Neural progenitor cell (in vitro differentiated cells): ENCODE results near the gene DENND4C.

ENCODE experiments used
- CTCF ChIP-seq: fragments of 200-600 bp; sonication (generic); IDR thresholded peaks from 2 replicates; pipeline ENCODE4 v1.5.1; 2017; ENCODE audit warnings: antibody characterized with exemption, mild to moderate bottlenecking
- EZH2 ChIP-seq: fragments of 200-600 bp; sonication (generic); IDR thresholded peaks from 2 replicates; pipeline ENCODE4 v1.6.1; 2017; ENCODE audit warnings: antibody characterized with exemption, mild to moderate bottlenecking, moderate library complexity

- no peak for TF ChIP-seq CTCF
- no peak for TF ChIP-seq EZH2
Measured at GRCh38 chr9:19408316-19408692, 177.8 kb downstream of the DENND4C start.
